LNCAP (cell line): ENCODE results near the gene NUDT13.

Source experiments
- TF ChIP-seq, protein P1 (sequence below): fragments of 450-650 bp; IDR thresholded peaks from 2 replicates; pipeline ENCODE4 v1.5.1; 2017; ENCODE audit warnings: mild to moderate bottlenecking

The NUDT13 gene

DNA sequence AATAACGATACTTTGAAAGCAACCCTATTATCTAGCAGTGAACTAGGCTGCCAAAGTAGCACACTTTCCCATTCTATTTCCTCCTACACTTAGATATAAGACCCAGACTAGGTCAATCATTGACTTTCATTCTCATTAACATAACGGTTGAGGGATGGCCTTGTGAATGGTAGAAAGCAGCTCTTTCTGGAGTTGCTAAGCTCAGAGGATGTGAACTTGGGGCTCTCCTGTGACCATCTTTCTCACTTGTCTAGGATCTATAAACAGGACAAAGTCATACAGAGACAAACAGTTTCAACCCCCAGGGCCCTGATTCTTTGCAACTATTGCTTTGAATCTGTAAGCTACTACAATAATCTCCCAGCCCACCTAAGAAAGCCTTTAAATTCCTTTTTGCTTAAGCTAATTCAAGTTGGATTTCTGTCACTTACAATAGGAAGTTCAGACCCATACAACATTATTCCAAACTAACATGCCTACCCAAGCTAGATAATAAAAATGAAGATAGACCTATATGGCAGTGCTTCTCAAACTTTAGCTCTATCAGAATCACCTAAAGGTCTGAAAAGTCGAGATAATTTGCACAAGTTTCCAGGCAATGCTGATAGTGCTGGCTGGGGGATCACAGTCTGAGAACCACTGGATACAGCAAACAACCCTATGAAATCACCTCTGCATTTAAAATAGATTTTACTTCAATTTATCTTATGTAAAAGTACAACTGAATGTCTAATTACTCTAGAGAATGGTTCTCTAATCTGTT, 30.3 kb upstream of the NUDT13 start:
- TF ChIP-seq, protein P1, sequence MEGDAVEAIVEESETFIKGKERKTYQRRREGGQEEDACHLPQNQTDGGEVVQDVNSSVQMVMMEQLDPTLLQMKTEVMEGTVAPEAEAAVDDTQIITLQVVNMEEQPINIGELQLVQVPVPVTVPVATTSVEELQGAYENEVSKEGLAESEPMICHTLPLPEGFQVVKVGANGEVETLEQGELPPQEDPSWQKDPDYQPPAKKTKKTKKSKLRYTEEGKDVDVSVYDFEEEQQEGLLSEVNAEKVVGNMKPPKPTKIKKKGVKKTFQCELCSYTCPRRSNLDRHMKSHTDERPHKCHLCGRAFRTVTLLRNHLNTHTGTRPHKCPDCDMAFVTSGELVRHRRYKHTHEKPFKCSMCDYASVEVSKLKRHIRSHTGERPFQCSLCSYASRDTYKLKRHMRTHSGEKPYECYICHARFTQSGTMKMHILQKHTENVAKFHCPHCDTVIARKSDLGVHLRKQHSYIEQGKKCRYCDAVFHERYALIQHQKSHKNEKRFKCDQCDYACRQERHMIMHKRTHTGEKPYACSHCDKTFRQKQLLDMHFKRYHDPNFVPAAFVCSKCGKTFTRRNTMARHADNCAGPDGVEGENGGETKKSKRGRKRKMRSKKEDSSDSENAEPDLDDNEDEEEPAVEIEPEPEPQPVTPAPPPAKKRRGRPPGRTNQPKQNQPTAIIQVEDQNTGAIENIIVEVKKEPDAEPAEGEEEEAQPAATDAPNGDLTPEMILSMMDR = no peak

DNA sequence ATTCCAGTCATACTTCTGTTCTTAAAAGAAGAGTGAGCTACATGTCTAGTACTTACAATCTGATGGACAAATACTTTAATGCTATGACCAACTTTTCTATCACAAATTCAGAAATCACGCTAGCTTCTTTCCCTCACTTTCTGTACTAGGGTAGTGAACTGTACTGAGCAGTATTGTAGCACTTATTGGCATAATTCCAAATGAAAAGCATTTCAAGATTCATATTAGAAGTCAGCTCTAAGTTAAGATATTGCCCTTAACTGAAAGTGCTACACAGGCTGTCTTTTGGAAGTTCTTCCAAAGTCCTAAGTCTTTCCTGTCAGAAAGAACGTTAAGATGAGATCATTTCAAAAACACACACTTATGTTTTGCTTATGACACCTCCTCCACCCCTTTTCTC, 27.0 kb upstream of the NUDT13 start:
- TF ChIP-seq, protein P1 = no peak

DNA sequence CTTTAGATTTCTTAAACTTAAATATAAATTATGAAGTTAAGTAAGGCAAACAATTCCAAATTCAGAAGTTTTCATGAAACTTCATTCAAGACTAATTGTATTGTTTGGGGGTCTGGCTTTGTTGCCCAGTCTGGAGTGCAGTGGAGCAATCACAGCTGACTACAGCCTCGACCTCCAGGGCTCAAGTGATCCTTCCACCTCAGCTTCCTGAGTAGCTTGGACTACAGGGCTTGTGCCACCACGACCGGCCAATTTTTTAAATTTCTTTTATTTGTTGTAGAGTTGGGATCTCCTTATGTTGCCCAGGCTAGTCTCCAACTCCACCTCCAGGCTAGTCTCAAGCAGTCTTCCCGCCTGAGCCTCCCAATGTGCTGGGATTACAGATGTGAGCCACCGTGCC, 26.0 kb upstream of the NUDT13 start:
- TF ChIP-seq, protein P1 = no peak

DNA sequence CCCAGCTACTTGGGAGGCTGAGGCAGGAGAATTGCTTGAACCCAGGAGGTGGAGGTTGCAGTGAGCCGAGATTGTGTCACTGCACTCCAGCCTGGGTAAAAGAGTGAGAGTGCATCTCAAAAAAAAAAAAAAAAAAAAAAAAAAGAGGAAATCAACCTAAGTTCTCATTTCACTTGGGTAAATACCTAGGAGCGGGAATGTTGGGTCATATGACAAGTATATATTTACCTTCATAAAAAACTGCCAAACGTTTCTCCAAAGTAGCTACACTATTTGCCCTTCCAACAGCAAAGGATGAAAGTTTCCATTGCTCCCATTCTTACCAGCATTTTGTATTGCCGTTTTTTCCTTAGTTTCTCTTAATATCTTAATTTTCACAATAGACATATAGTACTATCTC, 23.4 kb upstream of the NUDT13 start:
- TF ChIP-seq, protein P1 = no peak

DNA sequence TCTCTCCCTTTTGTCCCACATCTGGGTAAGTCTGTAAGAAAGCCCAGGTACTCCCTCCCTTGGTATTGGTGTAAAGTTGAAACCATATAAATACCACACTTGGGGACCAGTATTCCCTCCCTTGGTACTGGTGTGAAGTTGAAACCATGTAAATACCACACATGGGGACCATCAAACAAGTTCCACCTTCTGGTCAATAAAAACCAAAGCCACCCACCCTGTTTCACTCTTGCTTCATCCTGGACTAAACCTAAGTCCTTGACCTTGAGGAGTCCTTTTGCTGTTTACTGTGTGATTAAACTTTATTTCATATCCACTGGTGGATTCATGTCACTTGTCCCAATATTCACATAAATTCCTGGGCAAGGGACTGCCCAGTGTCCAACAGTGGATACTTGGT, 22.0 kb upstream of the NUDT13 start:
- TF ChIP-seq, protein P1 = no peak

DNA sequence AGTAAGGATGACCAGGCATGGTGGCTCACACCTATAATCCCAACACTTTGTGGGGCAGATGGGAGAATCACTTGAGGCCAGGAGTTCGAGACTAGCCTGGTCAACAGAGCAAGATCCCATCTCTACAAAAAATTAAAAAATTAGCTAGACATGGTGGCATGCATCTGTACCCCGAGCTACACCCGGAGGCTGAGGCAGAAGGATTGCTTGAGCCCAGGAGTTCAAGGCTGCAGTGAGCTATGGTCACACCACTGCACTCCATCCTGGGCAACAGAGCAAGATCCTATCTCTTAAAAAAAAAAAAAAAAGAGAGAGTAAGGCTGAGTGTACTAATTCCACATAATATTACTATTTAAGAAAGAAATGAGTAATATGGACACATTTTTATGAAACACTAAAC, 17.4 kb upstream of the NUDT13 start:
- TF ChIP-seq, protein P1 = no peak

DNA sequence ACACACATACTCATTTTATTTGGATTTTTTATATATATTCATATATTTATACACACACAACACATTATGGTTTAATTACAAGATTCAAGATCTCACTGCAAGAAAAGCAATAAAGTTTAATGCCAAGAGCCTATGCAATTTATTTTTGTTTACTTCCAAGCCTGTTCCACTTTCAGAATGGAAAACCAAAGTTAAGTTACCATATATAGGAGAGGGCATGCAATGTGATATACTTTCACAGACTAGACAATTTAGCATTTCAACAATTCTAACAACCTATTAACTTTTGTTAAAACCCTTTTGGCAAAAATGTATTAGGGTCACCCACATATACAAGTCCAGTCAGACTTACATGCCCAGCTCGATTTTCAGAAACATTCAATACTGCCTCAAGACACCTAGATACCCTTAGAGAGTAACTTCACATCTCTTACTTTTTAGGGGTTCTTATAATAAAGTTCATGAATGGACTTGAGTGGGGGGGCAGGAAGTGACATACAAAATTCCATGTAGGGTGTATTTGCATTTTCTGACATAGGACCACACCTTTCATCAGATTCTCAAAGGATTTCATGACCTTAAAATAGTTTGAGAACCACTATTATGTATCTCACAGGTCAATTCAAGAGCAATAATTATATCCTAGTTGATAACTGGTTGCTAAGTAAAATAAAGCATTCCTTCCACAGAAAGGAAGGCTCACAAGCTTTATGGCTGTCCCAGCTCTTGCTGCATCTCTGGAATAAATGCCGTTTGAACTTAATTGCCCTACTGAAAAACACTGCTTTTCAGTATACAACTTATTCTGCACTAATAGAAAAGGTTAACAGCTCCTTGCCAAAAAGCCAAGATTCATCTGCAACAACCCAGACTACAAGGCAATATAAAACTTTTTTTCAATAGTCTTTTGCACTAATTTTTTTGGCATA, 16.1 kb upstream of the NUDT13 start:
- TF ChIP-seq, protein P1 = no peak
